ENCODE data around the gene FES. TPM values are rescaled to one million over a fixed set of nuclear protein-coding genes. Genes with fewer than 3 reads are reported as not detected.
"Not testable (repeated sequence)": the region's sequence is repeated elsewhere in the genome, so short reads cannot be mapped to it uniquely, and the experiment has no call there.

Gene FES
- total and polyA plus RNA-seq, 11 donors: 10.7 to 37.5 (median 15.9) TPM

DNA sequence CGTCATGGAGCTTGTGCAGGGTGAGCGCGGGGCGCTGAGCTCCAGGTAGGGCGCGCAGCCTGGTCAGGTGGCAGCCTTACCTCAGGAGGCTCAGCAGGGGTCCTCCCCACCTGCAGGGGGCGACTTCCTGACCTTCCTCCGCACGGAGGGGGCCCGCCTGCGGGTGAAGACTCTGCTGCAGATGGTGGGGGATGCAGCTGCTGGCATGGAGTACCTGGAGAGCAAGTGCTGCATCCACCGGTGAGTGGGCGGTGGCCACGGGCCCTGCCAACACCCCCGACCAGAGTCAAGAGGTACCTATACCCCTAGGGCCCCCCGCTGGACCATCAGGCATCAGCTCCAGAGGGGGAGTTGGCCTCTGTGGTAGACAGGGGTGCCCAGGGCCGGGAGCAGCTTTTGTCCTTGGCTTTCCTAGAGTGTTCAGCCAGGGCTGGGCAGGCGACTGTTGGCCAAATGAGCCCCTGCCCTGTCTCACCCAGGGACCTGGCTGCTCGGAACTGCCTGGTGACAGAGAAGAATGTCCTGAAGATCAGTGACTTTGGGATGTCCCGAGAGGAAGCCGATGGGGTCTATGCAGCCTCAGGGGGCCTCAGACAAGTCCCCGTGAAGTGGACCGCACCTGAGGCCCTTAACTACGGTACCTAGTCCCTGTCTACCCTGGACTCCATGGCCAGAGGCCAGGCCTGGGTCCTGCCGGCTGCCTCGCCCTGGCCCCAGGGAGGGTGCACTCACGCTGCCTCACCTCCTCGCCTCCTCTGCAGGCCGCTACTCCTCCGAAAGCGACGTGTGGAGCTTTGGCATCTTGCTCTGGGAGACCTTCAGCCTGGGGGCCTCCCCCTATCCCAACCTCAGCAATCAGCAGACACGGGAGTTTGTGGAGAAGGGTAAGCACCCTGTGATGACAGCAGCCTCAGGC lies 9.1 kb downstream of the FES start:
- Histone ChIP-seq H3K36me3 (peaks cover 6 to 82% (median 74%) of the 10 kb centered on the region in 9 donors), H3K9me3 (no peaks in the 10 kb centered on the region), H3K27ac (no peak overlapping the region), H3K27me3 (no peaks in the 10 kb centered on the region), H3K4me3 (no peak overlapping the region), H3K4me1 (peaks cover 0 to under 1% (median 0%) of the 10 kb centered on the region in 12 donors)
- DNase-seq: no peak
- no peak for ATAC-seq
- intact Hi-C loops (cut with DNase I): no loop called here
- WGBS, 4 donors: 92 to 96% (median 94%) methylated on average over 24 to 33 of the region's 33 CpGs
- no peak for TF ChIP-seq POLR2A (IDR thresholded peaks at IDR 0.05)
- TF ChIP-seq, protein P1, sequence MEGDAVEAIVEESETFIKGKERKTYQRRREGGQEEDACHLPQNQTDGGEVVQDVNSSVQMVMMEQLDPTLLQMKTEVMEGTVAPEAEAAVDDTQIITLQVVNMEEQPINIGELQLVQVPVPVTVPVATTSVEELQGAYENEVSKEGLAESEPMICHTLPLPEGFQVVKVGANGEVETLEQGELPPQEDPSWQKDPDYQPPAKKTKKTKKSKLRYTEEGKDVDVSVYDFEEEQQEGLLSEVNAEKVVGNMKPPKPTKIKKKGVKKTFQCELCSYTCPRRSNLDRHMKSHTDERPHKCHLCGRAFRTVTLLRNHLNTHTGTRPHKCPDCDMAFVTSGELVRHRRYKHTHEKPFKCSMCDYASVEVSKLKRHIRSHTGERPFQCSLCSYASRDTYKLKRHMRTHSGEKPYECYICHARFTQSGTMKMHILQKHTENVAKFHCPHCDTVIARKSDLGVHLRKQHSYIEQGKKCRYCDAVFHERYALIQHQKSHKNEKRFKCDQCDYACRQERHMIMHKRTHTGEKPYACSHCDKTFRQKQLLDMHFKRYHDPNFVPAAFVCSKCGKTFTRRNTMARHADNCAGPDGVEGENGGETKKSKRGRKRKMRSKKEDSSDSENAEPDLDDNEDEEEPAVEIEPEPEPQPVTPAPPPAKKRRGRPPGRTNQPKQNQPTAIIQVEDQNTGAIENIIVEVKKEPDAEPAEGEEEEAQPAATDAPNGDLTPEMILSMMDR (IDR thresholded peaks at IDR 0.05): peak in 3 of 12 donors; percentile 10 to 18 (median 15)

DNA sequence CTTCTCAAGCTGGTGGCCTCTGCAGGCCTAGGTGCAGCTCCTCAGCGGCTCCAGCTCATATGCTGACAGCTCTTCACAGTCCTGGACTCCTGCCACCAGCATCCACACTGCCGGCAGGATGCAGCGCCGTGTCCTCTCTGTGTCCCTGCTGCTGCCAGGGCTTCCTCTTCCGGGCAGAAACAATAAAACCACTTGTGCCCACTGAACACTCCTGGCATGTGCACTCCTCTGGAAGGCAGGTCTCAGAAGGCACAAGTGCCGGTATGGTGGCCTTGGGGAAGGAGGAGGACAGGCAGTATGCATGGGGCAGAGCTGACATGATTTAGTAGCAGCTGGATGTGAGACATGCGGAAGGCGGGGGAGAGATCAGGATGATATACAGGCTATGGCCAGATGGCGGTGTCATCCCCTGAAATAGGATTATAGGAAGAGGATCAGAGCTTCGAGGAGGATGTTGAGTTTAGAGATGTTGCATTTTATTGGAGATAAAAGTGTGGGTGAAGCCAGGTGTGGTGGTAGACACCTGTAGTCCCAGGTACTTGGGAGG lies 11.3 kb downstream of the FES start:
- TF ChIP-seq, protein P1 (IDR thresholded peaks at IDR 0.05): no peak
- no peak for TF ChIP-seq POLR2A (IDR thresholded peaks at IDR 0.05)
- Histone ChIP-seq H3K9me3 (no peaks in the 10 kb centered on the region), H3K4me1 (no peaks in the 10 kb centered on the region), H3K27ac (no peak overlapping the region), H3K4me3 (no peak overlapping the region), H3K36me3 (peaks cover 6 to 61% (median 52%) of the 10 kb centered on the region in 9 donors), H3K27me3 (no peaks in the 10 kb centered on the region)
- 37 to 48% (median 39%) methylated on average over 10 of the region's 10 CpGs for WGBS, 4 donors
- ATAC-seq (peak in 3 of 4 donors; percentile 10 to 31 (median 21)), DNase-seq (peak in 1 of 5 donors; percentile 36)
- intact Hi-C loops (cut with DNase I): no loop called here

DNA sequence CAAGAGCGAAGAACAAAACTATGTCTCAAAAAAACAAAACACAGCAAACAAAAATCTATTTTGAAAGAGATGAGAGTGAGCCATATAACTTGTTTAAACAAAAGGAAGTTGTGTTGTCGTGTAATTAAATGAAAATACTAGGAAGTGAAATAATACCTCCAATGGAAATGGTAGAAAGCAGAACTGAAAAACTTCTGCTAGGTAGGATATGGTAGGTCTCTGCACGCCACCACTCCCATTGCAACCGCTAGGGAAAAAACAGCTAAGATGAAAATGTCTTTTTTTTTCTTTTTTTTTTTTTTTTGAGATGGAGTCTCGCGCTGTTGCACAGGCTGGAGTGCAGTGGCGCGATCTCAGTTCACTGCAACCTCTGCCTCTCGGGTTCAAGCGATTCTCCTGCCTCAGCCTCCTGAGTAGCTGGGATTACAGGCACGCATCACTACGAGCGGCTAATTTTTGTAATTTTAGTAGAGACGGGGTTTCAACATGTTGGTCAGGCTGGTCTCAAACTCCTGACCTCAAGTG lies 12.9 kb downstream of the FES start:
- H3K4me1 ChIP-seq; H3K27me3 ChIP-seq; DNase-seq; H3K9me3 ChIP-seq; ATAC-seq; H3K27ac ChIP-seq; H3K4me3 ChIP-seq; intact Hi-C loops (cut with DNase I): not testable (repeated sequence)
- WGBS, 4 donors: 89 to 93% (median 90%) methylated on average over 14 of the region's 14 CpGs
- peaks cover 3 to 45% (median 37%) of the 10 kb centered on the region in 9 donors for H3K36me3 ChIP-seq

DNA sequence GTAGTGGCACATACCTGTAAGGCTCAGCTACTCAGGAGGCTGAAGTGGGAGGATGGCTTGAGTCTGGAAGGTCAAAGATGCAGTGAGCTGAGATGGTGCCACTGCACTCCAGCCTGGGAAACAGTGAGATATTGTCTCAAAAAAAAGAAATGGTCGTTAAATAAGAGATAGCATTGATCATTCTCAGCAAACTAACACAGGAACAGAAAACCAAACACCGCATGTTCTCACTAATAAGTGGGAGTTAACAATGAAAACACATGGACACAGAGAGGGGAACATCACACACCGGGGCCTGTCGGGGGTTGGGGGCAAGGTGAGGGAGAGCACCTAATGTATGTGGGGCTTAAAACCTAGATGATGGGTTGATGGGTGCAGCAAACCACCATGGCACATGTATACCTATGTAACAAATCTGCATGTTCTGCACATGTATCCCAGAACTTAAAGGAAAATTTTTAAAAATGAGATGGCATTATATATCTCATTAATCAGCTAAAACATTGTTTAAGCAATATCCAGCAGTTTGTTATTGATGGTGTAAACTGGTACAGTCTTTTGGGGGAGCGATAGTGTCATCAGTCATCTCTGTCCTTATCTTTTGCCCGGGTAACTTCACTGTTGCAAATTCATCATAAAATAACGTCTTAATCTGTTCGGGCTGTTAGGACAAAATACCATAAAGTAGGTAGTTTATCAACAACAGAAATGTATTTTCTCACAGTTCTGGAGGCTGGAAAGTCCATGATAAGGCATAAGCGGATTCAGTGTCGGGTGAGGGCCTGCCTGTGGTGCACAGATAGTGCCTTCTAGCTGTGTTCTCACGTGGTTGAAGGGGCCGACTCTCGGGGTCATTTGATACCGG lies 17.1 kb downstream of the FES start:
- 49 to 55% (median 52%) methylated on average over 14 of the region's 14 CpGs for WGBS, 4 donors
- DNase-seq (peak in 2 of 5 donors; percentile 19 to 24), ATAC-seq (peak in 2 of 4 donors; percentile 18 to 33)
- intact Hi-C loops (cut with DNase I): loop anchor here in 9 of 10 donors (1.0 to 2.0 kb wide), 4 partner anchors 29 to 33 kb away; partner anchors contain the start of genes HDDC3 (in 4 of the 9) and UNC45A (in 2 of the 9)
- peaks cover 0 to 23% (median 17%) of the 10 kb centered on the region in 9 donors for H3K36me3 ChIP-seq
- no peak for TF ChIP-seq POLR2A (IDR thresholded peaks at IDR 0.05)
- TF ChIP-seq, protein P1 (IDR thresholded peaks at IDR 0.05): no peak
- no peaks in the 10 kb centered on the region for H3K27me3 ChIP-seq
- peak overlapping the region in 9 of 12 donors; percentile 64 to 95 (median 83) for H3K4me3 ChIP-seq
- peak overlapping the region in 11 of 12 donors; percentile 79 to 98 (median 94) for H3K27ac ChIP-seq
- no peaks in the 10 kb centered on the region for H3K9me3 ChIP-seq
- H3K4me1 ChIP-seq: peaks cover 3 to 22% (median 16%) of the 10 kb centered on the region in 12 donors
